GM20000 (cell line): ENCODE results near the gene VSTM4.

Experiments
- DNase-seq: peaks from one replicate; pipeline ENCODE4 v3.0.0; 2012; ENCODE audit warnings: low spot score
- CTCF ChIP-seq: IDR thresholded peaks from 2 replicates; pipeline ENCODE4 v1.5.1; 2012; ENCODE audit warnings: mild to moderate bottlenecking, control low read depth; ENCODE audit errors: extremely low read depth, missing control alignments

The VSTM4 gene

GRCh38 chr10:49104323-49104722 is 11.0 kb downstream of the VSTM4 start:
- no peak for TF ChIP-seq CTCF
- DNase-seq = no peak

- no peak for DNase-seq
These were observed 11.6 kb downstream of the VSTM4 start for GRCh38 chr10:49103761-49104160.

GRCh38 chr10:49099046-49099445 is 16.3 kb downstream of the VSTM4 start:
- no peak for TF ChIP-seq CTCF
- no peak for DNase-seq

More at GRCh38 chr10:49103761-49104160, 11.6 kb downstream of the VSTM4 start:
- TF ChIP-seq CTCF = no peak

- no peak for TF ChIP-seq CTCF
- DNase-seq = no peak
These were observed 18.4 kb downstream of the VSTM4 start for GRCh38 chr10:49096890-49097445.

- no peak for DNase-seq
These were observed 20.7 kb downstream of the VSTM4 start for GRCh38 chr10:49094646-49095045.

GRCh38 chr10:49093922-49094321 is 21.4 kb downstream of the VSTM4 start:
- DNase-seq = no peak
- no peak for TF ChIP-seq CTCF

More at GRCh38 chr10:49094646-49095045, 20.7 kb downstream of the VSTM4 start:
- TF ChIP-seq CTCF = no peak

GRCh38 chr10:49092477-49092876 is 22.8 kb downstream of the VSTM4 start:
- no peak for DNase-seq
- TF ChIP-seq CTCF = no peak
